Suprapubic skin (tissue), 4 donors: Measurements from ENCODE around the gene PSMF1. TPM values are rescaled to one million over a fixed set of nuclear protein-coding genes. Genes with fewer than 3 reads are reported as not detected.

Experiments used
- DNase-seq, 2 donors: peaks; one replicate each; pipeline ENCODE4 v3.0.0-alpha.2; 2019; ENCODE audit warnings: low spot score in 2 of 2
- H3K27ac ChIP-seq: fragments of 200-600 bp; sonication (generic); one replicate; pipeline ENCODE4 v1.5.1; 2019
- H3K27me3 ChIP-seq: fragments of 200-600 bp; sonication (generic); one replicate; pipeline ENCODE4 v1.5.1; 2019
- H3K36me3 ChIP-seq: fragments of 200-600 bp; sonication (generic); one replicate; pipeline ENCODE4 v1.5.1; 2019
- H3K4me1 ChIP-seq: fragments of 200-600 bp; sonication (generic); one replicate; pipeline ENCODE4 v1.5.1; 2019
- H3K4me3 ChIP-seq: fragments of 200-600 bp; sonication (generic); one replicate; pipeline ENCODE4 v1.5.1; 2019; ENCODE audit warnings: mild to moderate bottlenecking
- H3K9me3 ChIP-seq: fragments of 200-600 bp; sonication (generic); one replicate; pipeline ENCODE4 v1.5.1; 2019
- CTCF ChIP-seq, 2 donors: fragments of 200-600 bp in 1 of 2; fragments of 450-650 bp in 1 of 2; sonication (generic) in 1 of 2; IDR thresholded peaks; one replicate each; pipeline ENCODE4 v1.5.1; 2016 to 2019; ENCODE audit warnings: antibody characterized with exemption in 2 of 2, mild to moderate bottlenecking in 1 of 2, moderate library complexity in 1 of 2
- EP300 ChIP-seq: sonication (generic); formaldehyde crosslinking; IDR thresholded peaks from one replicate; pipeline ENCODE4 v1.6.1; 2017; ENCODE audit warnings: antibody characterized with exemption
- POLR2A ChIP-seq, 2 donors: fragments of 450-650 bp; IDR thresholded peaks; one replicate each; pipeline ENCODE4 v1.6.1; 2017; ENCODE audit warnings: antibody characterized with exemption in 2 of 2, mild to moderate bottlenecking in 2 of 2, moderate library complexity in 2 of 2
- POLR2AphosphoS5 ChIP-seq, 3 donors: sonication (generic); formaldehyde crosslinking; IDR thresholded peaks; one replicate each; pipeline ENCODE4 v1.6.1; 2017; ENCODE audit warnings: antibody characterized with exemption in 3 of 3
- WGBS: methylation state at CpG from one replicate; pipeline ENCODE4 v1.1.5; 2018; 5-methylcytosine and 5-hydroxymethylcytosine counted together
- total RNA-seq, 4 donors: library from RNA; depleted of rRNA; stranded (reverse); fragments of >200 nt; gene quantifications; one replicate each; pipeline ENCODE4 v1.1.0, GENCODE V29; 2016

Gene PSMF1
- total RNA-seq, 4 donors from 2014 or later = 106 to 186 (median 142) TPM

DNA sequence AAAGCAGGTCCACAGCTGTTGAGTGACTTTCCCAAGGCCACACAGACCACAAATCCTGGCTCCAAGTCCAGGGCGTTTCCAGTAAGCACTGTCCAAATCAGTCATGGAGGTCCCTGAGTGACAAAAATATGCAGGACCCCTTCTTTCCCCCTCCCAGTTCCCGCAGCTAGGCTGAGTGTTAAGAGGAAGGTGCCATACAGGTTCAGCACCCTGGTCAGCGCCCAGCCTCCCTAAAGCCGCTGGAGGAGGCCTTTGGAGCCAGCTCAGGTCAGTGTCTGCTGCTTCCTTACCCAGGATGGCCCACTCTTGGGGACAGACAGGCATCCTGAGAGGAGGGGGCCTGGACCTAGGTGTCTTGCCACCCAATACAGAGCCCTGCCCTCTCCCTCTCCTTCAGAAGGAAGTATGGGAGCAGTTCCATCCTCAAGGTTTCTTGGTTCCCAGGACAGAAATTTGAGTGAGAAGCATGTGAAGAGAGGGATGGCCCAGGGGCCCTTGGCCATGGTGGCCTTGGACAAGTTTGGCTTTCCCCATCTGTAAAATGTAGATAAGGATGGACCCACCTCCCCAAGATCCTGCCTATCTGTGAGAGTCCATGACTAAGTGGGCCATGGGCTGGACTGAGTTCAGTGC lies 53.2 kb downstream of the PSMF1 start:
- peaks cover 72% of the 10 kb centered on the region for H3K36me3 ChIP-seq
- WGBS = 67% methylated on average over 1 of the region's 4 CpGs
- no peak for TF ChIP-seq CTCF (IDR thresholded peaks at IDR 0.05)
- TF ChIP-seq EP300 = no peak
- no peak for TF ChIP-seq POLR2AphosphoS5 (IDR thresholded peaks at IDR 0.05)
- TF ChIP-seq POLR2A (IDR thresholded peaks at IDR 0.05) = no peak

DNA sequence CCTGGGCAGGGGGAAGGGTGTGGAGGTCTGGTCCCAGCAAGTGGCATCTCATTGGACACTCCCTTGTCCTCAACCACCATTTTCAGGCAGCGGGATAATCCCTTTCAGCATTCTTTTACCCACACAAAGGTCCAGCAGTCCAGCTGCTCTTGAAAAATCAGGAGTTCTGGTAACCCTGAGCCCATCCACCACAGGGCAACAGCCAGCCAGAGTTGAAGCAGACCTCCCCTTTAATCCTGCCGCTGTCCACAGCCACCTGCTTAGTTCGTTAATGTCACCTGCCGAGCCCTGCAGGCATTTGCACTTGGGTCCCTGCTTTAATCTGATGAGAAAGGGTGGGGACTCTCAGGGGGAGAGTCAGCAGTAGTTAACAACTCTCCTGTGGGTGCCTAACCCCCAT lies 55.3 kb downstream of the PSMF1 start:
- TF ChIP-seq POLR2AphosphoS5 (IDR thresholded peaks at IDR 0.05) = no peak
- TF ChIP-seq POLR2A (IDR thresholded peaks at IDR 0.05) = no peak
- no peak for TF ChIP-seq EP300
- no peak for TF ChIP-seq CTCF (IDR thresholded peaks at IDR 0.05)
- Histone ChIP-seq H3K9me3 (no peaks in the 10 kb centered on the region), H3K4me1 (no peaks in the 10 kb centered on the region), H3K4me3 (no peak overlapping the region), H3K27me3 (no peaks in the 10 kb centered on the region), H3K36me3 (peaks cover 52% of the 10 kb centered on the region), H3K27ac (no peak overlapping the region)
- no peak for DNase-seq
- 85% methylated on average over 4 of the region's 4 CpGs for WGBS

More for the DNA sequence above, 53.2 kb downstream of the PSMF1 start:
- no peak overlapping the region for H3K4me3 ChIP-seq
- no peaks in the 10 kb centered on the region for H3K4me1 ChIP-seq
- H3K27ac ChIP-seq = no peak overlapping the region
- H3K27me3 ChIP-seq = no peaks in the 10 kb centered on the region
- no peaks in the 10 kb centered on the region for H3K9me3 ChIP-seq
- no peak for DNase-seq

DNA sequence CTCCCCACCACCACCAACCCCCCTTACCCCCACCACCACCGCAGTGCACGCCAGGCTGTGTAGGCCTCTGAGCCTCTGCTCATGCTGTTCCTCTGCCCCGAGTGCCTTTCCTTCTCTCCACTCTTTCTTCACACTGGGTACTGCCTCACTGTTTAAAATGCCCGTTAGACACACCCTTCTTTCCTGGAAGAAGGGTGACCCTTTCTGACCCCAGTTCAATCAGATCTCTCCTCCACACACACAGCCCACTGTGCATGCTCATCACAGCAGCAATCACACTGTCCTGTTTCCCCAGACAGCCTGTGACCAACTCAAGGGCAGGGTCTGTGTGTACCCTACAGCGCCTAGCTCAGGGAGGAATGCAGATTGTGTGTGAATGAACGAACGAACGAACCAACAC lies 56.4 kb downstream of the PSMF1 start:
- no peak overlapping the region for H3K4me3 ChIP-seq
- DNase-seq = no peak
- no peak for TF ChIP-seq EP300
- no peak for TF ChIP-seq CTCF (IDR thresholded peaks at IDR 0.05)
- TF ChIP-seq POLR2AphosphoS5 (IDR thresholded peaks at IDR 0.05) = no peak
- TF ChIP-seq POLR2A (IDR thresholded peaks at IDR 0.05) = no peak
- peaks cover 41% of the 10 kb centered on the region for H3K36me3 ChIP-seq
- no peaks in the 10 kb centered on the region for H3K9me3 ChIP-seq
- no peaks in the 10 kb centered on the region for H3K27me3 ChIP-seq
- H3K4me1 ChIP-seq = no peaks in the 10 kb centered on the region
- H3K27ac ChIP-seq = no peak overlapping the region
- WGBS = 92% methylated on average over 8 of the region's 8 CpGs

- Histone ChIP-seq H3K27ac (no peak overlapping the region), H3K9me3 (no peaks in the 10 kb centered on the region), H3K4me1 (no peaks in the 10 kb centered on the region), H3K36me3 (peaks cover 32% of the 10 kb centered on the region), H3K27me3 (no peaks in the 10 kb centered on the region), H3K4me3 (no peak overlapping the region)
- WGBS = 79% methylated on average over 5 of the region's 5 CpGs
- no peak for TF ChIP-seq EP300
- TF ChIP-seq POLR2A (IDR thresholded peaks at IDR 0.05) = no peak
- TF ChIP-seq POLR2AphosphoS5 (IDR thresholded peaks at IDR 0.05) = no peak
- no peak for TF ChIP-seq CTCF (IDR thresholded peaks at IDR 0.05)
- no peak for DNase-seq
Observed at GRCh38 chr20:1177680-1178079, 59.3 kb downstream of the PSMF1 start.

DNA sequence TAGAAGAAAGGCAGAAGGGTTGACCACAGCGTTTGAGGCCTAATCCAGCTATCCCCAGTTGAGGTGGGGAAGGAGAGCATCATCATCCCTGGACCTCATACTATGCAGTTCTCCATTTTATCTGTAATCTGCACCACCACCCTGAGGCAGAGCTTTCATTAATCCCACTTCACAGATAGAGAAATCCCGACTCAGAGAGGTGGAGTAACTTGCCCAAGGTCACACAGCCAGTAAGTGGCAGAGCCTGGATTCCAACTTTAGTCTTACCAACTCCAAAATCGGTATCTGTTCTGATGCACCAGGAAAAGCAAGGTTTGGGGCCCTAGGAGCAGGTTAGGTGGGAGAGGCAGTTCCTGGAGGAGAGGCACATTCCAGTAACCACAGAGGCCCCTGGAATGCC lies 59.7 kb downstream of the PSMF1 start:
- Histone ChIP-seq H3K4me1 (no peaks in the 10 kb centered on the region), H3K9me3 (no peaks in the 10 kb centered on the region), H3K27me3 (no peaks in the 10 kb centered on the region), H3K27ac (no peak overlapping the region), H3K36me3 (peaks cover 29% of the 10 kb centered on the region), H3K4me3 (no peak overlapping the region)
- 84% methylated on average over 3 of the region's 3 CpGs for WGBS
- TF ChIP-seq EP300 (no peak), CTCF (IDR thresholded peaks at IDR 0.05) (no peak), POLR2AphosphoS5 (IDR thresholded peaks at IDR 0.05) (no peak), POLR2A (IDR thresholded peaks at IDR 0.05) (no peak)
- DNase-seq = no peak
